Activated T-helper 1 cell treated with anti-CD3 and anti-CD28 coated beads, Interleukin-12 subunit alpha, Interleukin-12 subunit beta, Interleukin-2, Interleukin-4 antibody, amounts not matched to agents 30 ng/mL and 10 ng/mL and 1 ng/mL, durations not matched to agents 14 hours and 24 hours and 36 hours (primary cell): ENCODE data around the gene TRH. TPM values are rescaled to one million over a fixed set of nuclear protein-coding genes. Genes with fewer than 3 reads are reported as not detected.

Experiments
- DNase-seq: peaks from one replicate; pipeline ENCODE4 v3.0.0; 2021; ENCODE audit warnings: low spot score
- H3K27ac Mint-ChIP-seq: one replicate; pipeline ENCODE4 v1.8.0; 2021; ENCODE audit warnings: mild to moderate bottlenecking, mixed read lengths
- H3K27me3 Mint-ChIP-seq: one replicate; pipeline ENCODE4 v1.8.0; 2022; ENCODE audit warnings: mild to moderate bottlenecking, moderate library complexity, mixed read lengths; ENCODE audit not compliant: insufficient read depth
- H3K36me3 Mint-ChIP-seq: one replicate; pipeline ENCODE4 v1.8.0; 2021; ENCODE audit warnings: low read depth, mixed read lengths
- H3K4me1 Mint-ChIP-seq: one replicate; pipeline ENCODE4 v1.8.0; 2021; ENCODE audit warnings: low read depth, mixed read lengths
- H3K4me3 Mint-ChIP-seq: one replicate; pipeline ENCODE4 v1.8.0; 2021; ENCODE audit warnings: mild to moderate bottlenecking, moderate library complexity, mixed read lengths
- H3K9me3 Mint-ChIP-seq: one replicate; pipeline ENCODE4 v1.8.0; 2021; ENCODE audit warnings: mixed read lengths
- intact Hi-C: fragments of 100-400 bp; cut with micrococcal nuclease; formaldehyde crosslinking; loops from one replicate; pipeline ENCODE4 v1.15.1; 2024
- total RNA-seq: library from RNA; stranded (reverse); gene quantifications from 2 replicates; pipeline ENCODE4 v1.2.3, GENCODE V29; 2022

TRH gene, protein sequence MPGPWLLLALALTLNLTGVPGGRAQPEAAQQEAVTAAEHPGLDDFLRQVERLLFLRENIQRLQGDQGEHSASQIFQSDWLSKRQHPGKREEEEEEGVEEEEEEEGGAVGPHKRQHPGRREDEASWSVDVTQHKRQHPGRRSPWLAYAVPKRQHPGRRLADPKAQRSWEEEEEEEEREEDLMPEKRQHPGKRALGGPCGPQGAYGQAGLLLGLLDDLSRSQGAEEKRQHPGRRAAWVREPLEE
- total RNA-seq: not detected in 2 replicates

DNA sequence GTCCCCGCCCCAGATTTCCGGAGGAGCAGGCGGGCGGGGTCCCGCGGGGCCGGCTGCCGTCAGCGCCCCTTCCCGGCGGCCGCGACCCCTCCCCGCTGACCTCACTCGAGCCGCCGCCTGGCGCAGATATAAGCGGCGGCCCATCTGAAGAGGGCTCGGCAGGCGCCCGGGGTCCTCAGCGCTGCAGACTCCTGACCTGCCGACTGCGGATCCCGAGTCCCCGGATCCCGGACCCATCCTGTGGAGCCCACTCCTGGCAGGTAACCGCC, at the start of gene TRH:
TRH (plus strand) TSS at position 157 of the 269 bp plus-strand sequence. CDS start 1,097 bp downstream, outside the sequence.
- intact Hi-C loops: no loop called here
- Mint-ChIP-seq H3K27ac (no peak within 1 kb of the TSS), H3K36me3 (no peaks in the 10 kb centered on the region), H3K4me1 (peaks cover 5% of the 10 kb centered on the region), H3K9me3 (no peaks in the 10 kb centered on the region), H3K27me3 (peaks cover 59% of the 10 kb centered on the region), H3K4me3 (no peak within 1 kb of the TSS)
- no peak for DNase-seq

DNA sequence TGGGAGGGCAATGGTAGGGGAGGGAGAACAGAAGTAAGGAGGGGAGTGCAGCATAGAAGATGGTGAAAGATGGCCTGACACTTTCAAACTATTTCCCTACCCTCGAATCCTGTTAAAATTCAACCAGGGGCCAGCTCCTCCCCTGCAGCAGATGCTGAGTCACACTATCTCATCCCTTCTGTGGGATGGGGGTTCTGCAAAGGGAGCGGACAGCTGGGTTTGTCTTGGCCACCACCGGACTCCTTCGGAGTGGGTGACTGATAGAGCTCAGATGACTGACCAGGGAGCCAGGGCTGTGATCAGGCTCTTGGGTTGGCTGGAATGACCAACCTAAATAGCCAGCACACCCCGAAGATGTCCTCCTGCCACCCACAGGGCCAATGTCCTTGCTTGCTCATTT, 47.4 kb upstream of the TRH start:
- peaks cover 8% of the 10 kb centered on the region for H3K27me3 Mint-ChIP-seq
- DNase-seq: no peak

DNA sequence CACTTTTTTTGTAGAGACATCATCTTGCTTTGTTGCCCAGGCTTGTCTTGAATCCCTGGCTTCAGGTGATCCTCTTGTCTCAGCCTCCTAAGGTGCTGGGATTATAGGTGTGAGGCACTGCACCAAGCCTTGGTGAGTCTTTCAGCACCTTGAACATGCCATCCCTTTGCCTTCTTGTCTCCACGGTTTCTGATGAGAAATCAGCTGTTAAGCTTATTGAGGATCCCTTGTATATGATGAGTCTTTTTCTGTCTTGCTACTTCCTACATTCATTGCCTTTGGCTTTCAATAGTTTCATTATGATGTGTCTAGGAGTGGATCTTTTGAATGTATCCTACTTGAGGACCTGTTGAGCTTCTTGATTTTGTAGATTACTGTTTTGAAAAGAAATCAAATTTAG, 45.1 kb upstream of the TRH start:
- no peak for DNase-seq
- Mint-ChIP-seq H3K9me3 (peaks cover 14% of the 10 kb centered on the region), H3K4me3 (no peak overlapping the region), H3K27ac (no peak overlapping the region), H3K27me3 (peaks cover 5% of the 10 kb centered on the region), H3K36me3 (no peaks in the 10 kb centered on the region), H3K4me1 (no peaks in the 10 kb centered on the region)
- intact Hi-C loops: no loop called here

More for the DNA sequence above, 47.4 kb upstream of the TRH start:
- intact Hi-C loops: no loop called here
- H3K4me3 Mint-ChIP-seq: no peak overlapping the region
- H3K36me3 Mint-ChIP-seq: no peaks in the 10 kb centered on the region
- H3K9me3 Mint-ChIP-seq: peaks cover 14% of the 10 kb centered on the region
- H3K4me1 Mint-ChIP-seq: no peaks in the 10 kb centered on the region
- no peak overlapping the region for H3K27ac Mint-ChIP-seq

DNA sequence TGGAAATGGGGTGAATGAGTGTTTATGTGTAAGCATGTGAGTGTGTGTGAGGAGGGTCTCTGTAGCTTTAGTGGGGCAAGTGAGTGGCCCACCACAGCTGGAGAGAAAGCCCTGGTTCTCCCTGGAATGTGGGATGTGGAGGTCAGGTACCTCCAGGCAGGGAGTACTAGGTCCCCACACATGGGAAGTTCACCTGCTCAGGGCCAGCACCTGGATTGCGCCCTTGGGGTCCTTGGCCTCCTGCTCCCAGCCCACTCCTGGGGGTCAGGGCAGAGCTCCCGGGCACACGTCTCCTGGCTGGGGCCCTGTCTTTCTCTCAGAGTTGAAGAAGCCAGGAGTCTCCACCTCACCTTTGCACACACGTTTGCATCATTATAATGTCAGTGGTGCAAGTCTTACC, 41.0 kb upstream of the TRH start:
- no peak for DNase-seq
- Mint-ChIP-seq H3K9me3 (peaks cover 11% of the 10 kb centered on the region), H3K27me3 (peaks cover 9% of the 10 kb centered on the region), H3K36me3 (no peaks in the 10 kb centered on the region), H3K4me1 (peaks cover 8% of the 10 kb centered on the region), H3K4me3 (no peak overlapping the region), H3K27ac (no peak overlapping the region)
- intact Hi-C loops: no loop called here

DNA sequence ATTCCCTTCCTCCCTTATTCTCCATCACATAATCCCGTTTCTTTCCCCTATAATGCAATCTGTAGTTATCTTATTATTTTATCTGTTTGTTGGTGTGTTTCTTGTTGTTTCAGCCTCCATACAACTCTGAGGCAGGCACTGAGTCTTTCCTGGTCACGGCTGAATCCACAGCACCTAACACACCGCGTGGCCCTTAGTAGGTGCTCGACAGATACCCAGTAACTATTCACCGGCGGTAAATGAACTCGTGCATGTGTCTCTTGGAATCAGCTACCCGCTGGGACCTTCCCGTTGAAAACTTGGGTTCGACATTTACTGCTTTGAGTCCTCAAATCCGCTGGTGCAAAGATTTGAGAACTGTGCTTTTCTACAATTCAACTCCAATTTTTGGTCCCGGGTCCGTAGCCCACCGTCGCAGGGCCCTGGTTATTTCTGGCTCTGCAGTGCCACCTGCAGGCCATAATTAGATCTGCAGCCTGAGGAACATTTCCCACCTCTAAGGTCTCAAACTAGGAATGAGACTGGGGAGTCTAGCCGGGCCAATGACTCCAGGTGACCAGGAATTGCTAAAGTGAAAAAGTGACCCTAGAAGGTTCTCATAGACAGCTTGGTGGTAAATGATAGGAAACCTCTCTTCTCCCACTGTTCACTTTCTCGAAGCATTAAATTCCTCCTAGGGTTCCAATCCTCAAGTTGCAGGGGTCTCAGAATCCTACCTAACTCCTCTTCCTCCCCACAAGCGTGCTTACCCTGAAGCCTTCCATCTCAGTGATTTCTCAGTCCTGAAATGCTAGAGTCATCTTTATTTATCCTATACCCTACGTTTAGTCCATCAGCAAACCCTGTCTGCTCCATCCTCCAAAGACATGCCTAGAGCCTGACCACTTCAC, 40.0 kb upstream of the TRH start:
- H3K27ac Mint-ChIP-seq: no peak overlapping the region
- H3K4me3 Mint-ChIP-seq: no peak overlapping the region
- intact Hi-C loops: loop anchor here (1.0 to 2.0 kb wide), 6 partner anchors 42 to 552 kb away; partner anchors contain the start of gene TMCC1
- peaks cover 8% of the 10 kb centered on the region for H3K9me3 Mint-ChIP-seq
- peaks cover 9% of the 10 kb centered on the region for H3K27me3 Mint-ChIP-seq
- H3K36me3 Mint-ChIP-seq: no peaks in the 10 kb centered on the region
- DNase-seq: peak; percentile 5
- peaks cover 8% of the 10 kb centered on the region for H3K4me1 Mint-ChIP-seq

DNA sequence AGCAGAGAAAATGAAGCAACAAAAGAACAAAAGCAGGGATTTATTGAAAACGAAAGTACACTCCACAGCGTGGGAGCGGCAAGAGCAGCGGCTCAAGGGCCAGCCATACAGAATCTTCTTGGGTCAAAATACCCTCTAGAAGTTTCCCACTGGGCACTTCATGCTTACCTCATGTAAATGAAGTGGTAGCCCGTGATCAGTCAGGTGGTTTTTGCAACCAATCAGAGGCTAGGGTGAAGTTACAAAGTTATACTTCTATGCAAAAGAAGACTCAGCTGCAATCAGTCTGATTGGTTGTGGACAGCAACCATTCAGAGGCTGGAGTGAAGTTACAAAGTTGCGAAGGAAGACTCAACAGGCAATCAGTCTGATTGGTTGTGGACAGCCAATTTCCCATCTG, 37.8 kb upstream of the TRH start:
- peaks cover 8% of the 10 kb centered on the region for H3K4me1 Mint-ChIP-seq
- no peaks in the 10 kb centered on the region for H3K36me3 Mint-ChIP-seq
- no peaks in the 10 kb centered on the region for H3K9me3 Mint-ChIP-seq
- peak; percentile 5 for DNase-seq
- peak overlapping the region; percentile 54 for H3K4me3 Mint-ChIP-seq
- intact Hi-C loops: no loop called here
- H3K27ac Mint-ChIP-seq: no peak overlapping the region
- H3K27me3 Mint-ChIP-seq: peaks cover 4% of the 10 kb centered on the region

DNA sequence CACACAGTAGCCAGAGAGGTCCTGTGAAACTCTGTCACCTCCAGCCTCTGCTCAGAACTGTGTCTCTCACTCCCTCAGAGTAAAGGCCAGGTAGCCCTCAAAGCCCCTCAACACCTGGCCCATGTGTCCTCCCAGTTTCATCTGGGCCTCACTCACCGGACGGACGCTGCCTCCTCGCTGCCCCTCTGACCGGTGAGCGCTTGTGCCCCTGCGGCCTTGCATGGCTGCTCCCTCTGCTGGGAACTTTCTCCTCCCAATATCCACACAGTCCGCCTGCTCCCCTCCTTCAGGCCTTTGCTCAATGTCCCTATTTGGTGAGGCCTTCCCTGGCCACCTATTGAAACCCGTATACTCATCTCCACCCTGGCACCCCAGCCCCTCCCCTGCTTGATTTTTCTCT, 36.8 kb upstream of the TRH start:
- H3K4me1 Mint-ChIP-seq: peaks cover 8% of the 10 kb centered on the region
- intact Hi-C loops: no loop called here
- DNase-seq: no peak
- no peak overlapping the region for H3K27ac Mint-ChIP-seq
- no peaks in the 10 kb centered on the region for H3K36me3 Mint-ChIP-seq
- no peak overlapping the region for H3K4me3 Mint-ChIP-seq
- peaks cover 4% of the 10 kb centered on the region for H3K27me3 Mint-ChIP-seq
- no peaks in the 10 kb centered on the region for H3K9me3 Mint-ChIP-seq

DNA sequence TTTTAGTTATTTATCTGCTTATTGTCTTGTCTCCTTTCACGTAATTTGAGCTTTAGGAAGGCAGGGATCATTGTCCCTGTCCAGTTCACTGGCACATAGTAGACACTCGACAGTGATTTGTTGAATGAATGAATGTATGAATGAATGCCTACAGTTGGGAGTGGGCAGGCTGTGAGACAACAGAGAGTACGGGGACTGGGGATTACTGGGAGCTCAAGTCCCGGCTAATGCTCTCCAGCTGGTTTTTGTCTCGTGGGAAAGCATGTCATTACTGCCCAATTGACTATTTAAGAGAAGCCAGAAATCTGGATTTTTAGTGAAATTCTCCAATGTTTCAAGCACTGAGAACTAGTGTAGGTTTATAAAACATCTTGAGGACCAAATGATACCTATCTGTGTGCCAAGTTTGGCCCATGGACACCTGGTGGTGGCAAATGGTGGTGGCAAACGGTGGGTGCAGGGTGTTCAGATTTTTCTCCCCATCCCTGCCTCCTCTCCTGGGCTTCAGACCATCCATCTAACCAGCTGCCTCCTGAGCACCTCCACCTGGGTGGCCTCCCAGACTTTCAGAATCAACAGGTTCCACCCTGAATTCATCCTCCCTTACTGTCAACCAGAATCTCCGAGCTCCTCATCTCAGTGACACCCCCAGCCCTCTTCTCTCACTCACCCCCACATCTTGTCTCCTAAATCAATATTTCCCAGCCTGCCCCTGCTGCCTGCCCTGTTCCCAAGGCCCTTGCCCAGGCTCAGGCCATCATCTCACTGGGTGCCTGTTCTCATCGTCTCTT, 36.2 kb upstream of the TRH start:
- H3K36me3 Mint-ChIP-seq: no peaks in the 10 kb centered on the region
- no peaks in the 10 kb centered on the region for H3K9me3 Mint-ChIP-seq
- no peak for DNase-seq
- peaks cover 8% of the 10 kb centered on the region for H3K4me1 Mint-ChIP-seq
- H3K27me3 Mint-ChIP-seq: peaks cover 4% of the 10 kb centered on the region
- no peak overlapping the region for H3K4me3 Mint-ChIP-seq
- intact Hi-C loops: no loop called here
- H3K27ac Mint-ChIP-seq: no peak overlapping the region

DNA sequence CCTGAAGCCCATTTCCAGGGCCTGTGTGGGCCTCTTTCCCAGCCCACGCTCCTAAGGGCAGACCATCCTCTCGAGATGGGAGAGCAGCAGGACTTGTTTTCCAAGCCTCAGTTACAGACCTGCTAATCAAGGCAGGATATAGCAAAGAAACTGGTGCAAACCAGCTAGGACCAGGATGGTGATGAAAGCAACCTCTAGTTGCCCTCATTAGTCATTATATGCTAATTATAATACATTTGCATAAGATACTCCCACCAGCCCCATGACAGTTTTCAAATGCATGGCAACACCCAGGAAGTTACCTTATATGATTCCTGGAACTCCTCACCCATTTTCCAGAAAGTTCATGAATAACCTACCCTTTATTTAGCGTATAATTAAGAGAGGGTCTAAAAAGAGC, 34.4 kb upstream of the TRH start:
- no peaks in the 10 kb centered on the region for H3K36me3 Mint-ChIP-seq
- H3K4me3 Mint-ChIP-seq: no peak overlapping the region
- intact Hi-C loops: loop anchor here (5.0 to 10.0 kb wide), 2 partner anchors 65 to 157 kb away; no protein-coding TSS in a partner anchor
- H3K27ac Mint-ChIP-seq: no peak overlapping the region
- H3K9me3 Mint-ChIP-seq: no peaks in the 10 kb centered on the region
- H3K4me1 Mint-ChIP-seq: peaks cover 8% of the 10 kb centered on the region
- no peak for DNase-seq
- H3K27me3 Mint-ChIP-seq: peaks cover 4% of the 10 kb centered on the region

DNA sequence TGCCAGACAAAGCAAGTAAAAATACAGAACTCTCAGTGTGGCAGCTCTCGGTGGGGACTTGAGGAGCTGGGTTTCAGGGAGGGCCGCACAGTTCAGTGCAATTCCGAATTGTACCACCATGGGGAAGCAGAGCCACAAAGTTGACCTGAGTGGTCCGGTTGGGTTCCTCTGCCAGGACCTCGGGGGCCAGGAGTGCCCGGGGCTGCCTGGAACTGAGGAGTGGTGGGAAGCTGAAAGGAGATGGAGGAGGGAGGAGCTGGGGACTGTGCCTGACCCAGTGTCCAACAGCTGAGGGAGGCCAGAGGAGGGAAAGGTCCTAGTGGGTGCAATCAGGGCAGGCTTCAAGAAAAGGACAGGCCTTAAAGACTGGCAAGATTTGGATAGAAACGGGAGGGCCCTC, 32.2 kb upstream of the TRH start:
- Mint-ChIP-seq H3K4me3 (no peak overlapping the region), H3K4me1 (no peaks in the 10 kb centered on the region), H3K9me3 (no peaks in the 10 kb centered on the region), H3K27me3 (peaks cover 2% of the 10 kb centered on the region), H3K36me3 (no peaks in the 10 kb centered on the region), H3K27ac (no peak overlapping the region)
- intact Hi-C loops: loop anchor here (5.0 to 10.0 kb wide), 2 partner anchors 63 to 155 kb away; no protein-coding TSS in a partner anchor
- DNase-seq: peak; percentile 6

DNA sequence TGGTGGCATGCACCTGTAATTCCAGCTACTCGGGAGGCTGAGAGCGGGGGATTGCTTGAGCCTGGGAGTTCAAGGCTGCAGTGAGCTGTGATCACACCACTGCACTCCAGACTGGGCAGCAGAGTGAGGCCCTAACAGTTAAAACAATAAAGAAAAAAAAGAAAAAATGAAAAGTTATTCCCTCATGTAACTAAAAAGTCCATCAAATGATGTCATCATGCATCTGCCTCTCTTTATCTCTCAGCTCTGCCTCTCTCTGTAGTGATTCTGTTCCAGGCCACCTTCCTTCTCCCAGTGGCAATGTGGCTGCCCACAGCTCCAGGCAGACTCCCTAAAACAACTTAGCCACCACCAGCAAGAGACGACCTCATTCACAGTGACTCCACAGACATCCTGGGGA, 31.5 kb upstream of the TRH start:
- intact Hi-C loops: loop anchor here (5.0 to 10.0 kb wide), 2 partner anchors 62 to 154 kb away; no protein-coding TSS in a partner anchor
- Mint-ChIP-seq H3K4me3 (no peak overlapping the region), H3K27ac (no peak overlapping the region), H3K36me3 (no peaks in the 10 kb centered on the region), H3K4me1 (no peaks in the 10 kb centered on the region), H3K9me3 (no peaks in the 10 kb centered on the region), H3K27me3 (peaks cover 2% of the 10 kb centered on the region)
- no peak for DNase-seq

DNA sequence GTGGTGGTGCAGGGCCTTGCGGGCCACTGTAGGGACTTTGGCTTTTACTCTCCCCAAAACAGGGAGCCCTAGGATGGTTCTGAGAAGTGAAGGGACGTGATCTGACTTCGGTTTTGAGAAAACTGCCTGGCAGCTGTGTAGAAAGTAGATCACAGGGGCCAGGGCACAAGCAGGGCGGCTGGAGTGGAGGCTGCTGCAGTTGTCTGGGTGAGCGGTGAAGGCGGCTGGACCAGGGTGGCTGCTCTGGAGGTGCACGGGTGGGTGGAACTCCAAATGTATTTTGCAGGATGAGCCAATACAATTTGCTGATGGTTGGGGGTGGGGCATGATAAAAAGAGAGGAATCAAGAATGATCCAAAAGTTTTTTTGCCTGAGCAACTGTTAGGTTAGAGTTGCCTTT, 29.8 kb upstream of the TRH start:
- no peaks in the 10 kb centered on the region for H3K9me3 Mint-ChIP-seq
- intact Hi-C loops: loop anchor here (5.0 to 10.0 kb wide), 2 partner anchors 60 to 153 kb away; no protein-coding TSS in a partner anchor
- peaks cover 2% of the 10 kb centered on the region for H3K27me3 Mint-ChIP-seq
- H3K27ac Mint-ChIP-seq: no peak overlapping the region
- H3K36me3 Mint-ChIP-seq: no peaks in the 10 kb centered on the region
- DNase-seq: no peak
- no peaks in the 10 kb centered on the region for H3K4me1 Mint-ChIP-seq
- no peak overlapping the region for H3K4me3 Mint-ChIP-seq
